Breast epithelium (tissue), 4 donors: ENCODE results near the gene PPFIA2. TPM values are rescaled to one million over a fixed set of nuclear protein-coding genes. Genes with fewer than 3 reads are reported as not detected.

ENCODE experiments used
- DNase-seq, 2 donors: peaks; one replicate each; pipeline ENCODE4 v3.0.0-alpha.2; 2019; ENCODE audit warnings: low spot score in 2 of 2
- H3K27ac ChIP-seq, 2 donors: fragments of 200-600 bp; sonication (generic) in 1 of 2; one replicate each; pipeline ENCODE4 v1.5.1; 2016 to 2019; ENCODE audit warnings: mild to moderate bottlenecking in 1 of 2
- H3K27me3 ChIP-seq, 2 donors: fragments of 200-600 bp; sonication (generic) in 1 of 2; one replicate each; pipeline versions ENCODE4 v1.5.1 to v1.6.0; 2017 to 2019; ENCODE audit warnings: control low read depth in 1 of 2, mild to moderate bottlenecking in 1 of 2
- H3K36me3 ChIP-seq: fragments of 200-600 bp; one replicate; pipeline ENCODE4 v1.5.1; 2019
- H3K4me1 ChIP-seq, 2 donors: fragments of 200-600 bp; sonication (generic); one replicate each; pipeline ENCODE4 v1.5.1; 2016 to 2019; ENCODE audit warnings: control low read depth in 1 of 2
- H3K4me3 ChIP-seq, 3 donors: fragments of 200-600 bp; sonication (generic); 1 replicate in 2 of 3; 2 replicates in 1 of 3; pipeline ENCODE4 v1.5.1; 2016 to 2019; ENCODE audit warnings: mild to moderate bottlenecking in 3 of 3, moderate library complexity in 2 of 3
- H3K9me3 ChIP-seq, 2 donors: fragments of 200-600 bp; sonication (generic) in 1 of 2; one replicate each; pipeline ENCODE4 v1.5.1; 2016 to 2019; ENCODE audit warnings: control low read depth in 1 of 2
- CTCF ChIP-seq, 3 donors: fragments of 450-650 bp; IDR thresholded peaks; one replicate each; pipeline ENCODE4 v1.5.1; 2016 to 2017; ENCODE audit warnings: antibody characterized with exemption in 3 of 3, mild to moderate bottlenecking in 3 of 3, moderate library complexity in 3 of 3
- POLR2A ChIP-seq: fragments of 450-650 bp; IDR thresholded peaks from one replicate; pipeline ENCODE4 v1.6.1; 2016; ENCODE audit warnings: antibody characterized with exemption, mild to moderate bottlenecking, moderate library complexity
- POLR2AphosphoS5 ChIP-seq, 3 donors: sonication (generic); formaldehyde crosslinking; IDR thresholded peaks; one replicate each; pipeline ENCODE4 v1.6.1; 2017; ENCODE audit warnings: antibody characterized with exemption in 3 of 3
- intact Hi-C: fragments of 100-400 bp; cut with DNase I; formaldehyde crosslinking; loops from one replicate; pipeline ENCODE4 v1.15.1; 2023; ENCODE audit warnings: low total_unique reads
- total RNA-seq, 3 donors: library from RNA; depleted of rRNA; stranded (reverse); fragments of >200 nt; gene quantifications; one replicate each; pipeline ENCODE4 v1.1.0, GENCODE V29; 2016

PPFIA2 gene
- total RNA-seq, 3 donors from 2014 or later = 0.44 to 3.8 (median 0.98) TPM

DNA sequence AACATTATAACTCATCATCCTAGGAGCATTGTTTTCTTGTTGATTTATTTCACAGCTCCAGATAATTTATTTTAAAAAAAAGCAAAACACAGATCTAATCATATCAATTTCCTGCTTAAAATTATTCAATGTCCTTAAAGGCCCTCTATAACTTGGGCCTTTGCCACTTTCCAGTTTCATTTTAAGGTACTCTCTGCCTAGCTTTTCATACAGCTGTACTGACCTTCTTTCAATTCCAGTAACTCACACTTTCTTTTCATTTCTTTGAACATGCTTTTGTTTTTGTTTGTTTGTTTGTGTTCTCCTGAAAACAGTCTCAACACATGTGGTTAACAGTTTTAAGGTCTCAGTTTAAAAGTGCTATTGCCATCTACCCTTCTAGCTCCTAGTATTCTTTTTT, 399.4 kb downstream of the PPFIA2 start:
- intact Hi-C loops = no loop called here
- TF ChIP-seq POLR2AphosphoS5 (IDR thresholded peaks at IDR 0.05) (no peak), POLR2A (no peak)
- H3K27ac ChIP-seq = no peak overlapping the region
- H3K9me3 ChIP-seq = no peaks in the 10 kb centered on the region
- no peaks in the 10 kb centered on the region for H3K4me1 ChIP-seq
- H3K4me3 ChIP-seq = no peak overlapping the region
- H3K27me3 ChIP-seq = no peaks in the 10 kb centered on the region
- H3K36me3 ChIP-seq = no peaks in the 10 kb centered on the region
- DNase-seq = no peak

DNA sequence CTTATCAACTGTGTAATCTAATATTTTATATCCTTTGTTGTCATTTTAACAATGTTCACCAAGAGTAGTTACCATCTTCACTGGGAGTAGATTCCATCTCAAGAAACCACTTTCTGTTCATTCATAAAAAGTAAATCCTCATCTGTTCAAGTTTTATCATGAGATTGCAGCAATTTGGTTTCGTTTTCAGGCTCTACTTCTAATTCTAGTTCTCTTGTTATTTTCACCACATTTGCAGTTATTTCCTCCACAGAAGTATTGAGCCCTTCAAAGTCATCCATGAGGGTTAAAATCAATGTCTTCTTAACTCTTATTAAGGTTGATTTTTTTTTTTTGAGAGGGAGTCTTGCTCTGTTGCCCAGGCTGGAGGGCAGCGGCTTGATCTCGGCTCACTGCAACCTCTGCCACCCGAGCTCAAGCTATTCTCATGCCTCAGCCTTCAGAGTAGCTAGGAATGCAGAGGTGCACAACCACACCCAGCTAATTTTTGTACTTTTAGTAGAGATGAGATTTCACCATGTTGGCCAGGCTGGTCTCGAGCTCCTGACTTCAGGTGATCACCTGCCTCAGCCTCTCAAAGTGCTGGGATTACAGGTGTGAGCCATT, 404.7 kb downstream of the PPFIA2 start:
- no peaks in the 10 kb centered on the region for H3K9me3 ChIP-seq
- no peak overlapping the region for H3K4me3 ChIP-seq
- intact Hi-C loops = no loop called here
- H3K36me3 ChIP-seq = no peaks in the 10 kb centered on the region
- H3K4me1 ChIP-seq = no peaks in the 10 kb centered on the region
- no peak for TF ChIP-seq CTCF (IDR thresholded peaks at IDR 0.05)
- TF ChIP-seq POLR2A = no peak
- TF ChIP-seq POLR2AphosphoS5 (IDR thresholded peaks at IDR 0.05) = no peak
- no peaks in the 10 kb centered on the region for H3K27me3 ChIP-seq
- DNase-seq = no peak
- no peak overlapping the region for H3K27ac ChIP-seq

DNA sequence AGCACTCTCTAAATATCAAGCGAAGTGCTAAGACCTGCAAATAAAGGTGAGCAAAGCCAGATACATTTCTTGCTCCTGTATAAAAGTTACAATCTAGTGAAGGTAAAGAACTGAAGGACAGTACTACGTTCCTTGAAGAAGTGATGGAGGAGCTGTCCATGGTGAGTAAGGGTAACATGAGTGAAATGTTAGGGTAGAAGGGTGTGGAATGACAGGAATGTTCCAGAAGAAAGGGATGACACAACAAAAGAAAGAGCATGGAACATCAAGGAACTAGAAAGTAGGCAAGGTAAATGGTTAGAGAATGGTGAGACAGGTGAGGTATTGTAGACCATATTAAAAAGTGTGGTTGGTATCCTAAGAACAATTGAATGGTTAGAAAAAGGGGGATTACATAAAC, 408.8 kb downstream of the PPFIA2 start:
- no peak for DNase-seq
- H3K27ac ChIP-seq = no peak overlapping the region
- no peaks in the 10 kb centered on the region for H3K4me1 ChIP-seq
- no peaks in the 10 kb centered on the region for H3K36me3 ChIP-seq
- H3K9me3 ChIP-seq = no peaks in the 10 kb centered on the region
- no peaks in the 10 kb centered on the region for H3K27me3 ChIP-seq
- H3K4me3 ChIP-seq = no peak overlapping the region
- intact Hi-C loops = no loop called here
- no peak for TF ChIP-seq CTCF (IDR thresholded peaks at IDR 0.05)

GRCh38 chr12:81347404-81347803, 411.7 kb downstream of the PPFIA2 start:
- intact Hi-C loops = no loop called here
- DNase-seq = no peak
- Histone ChIP-seq H3K4me3 (no peak overlapping the region), H3K27ac (no peak overlapping the region), H3K27me3 (no peaks in the 10 kb centered on the region), H3K36me3 (no peaks in the 10 kb centered on the region), H3K4me1 (no peaks in the 10 kb centered on the region), H3K9me3 (no peaks in the 10 kb centered on the region)
- TF ChIP-seq POLR2A = no peak
- TF ChIP-seq POLR2AphosphoS5 (IDR thresholded peaks at IDR 0.05) = no peak
- TF ChIP-seq CTCF (IDR thresholded peaks at IDR 0.05) = no peak

DNA sequence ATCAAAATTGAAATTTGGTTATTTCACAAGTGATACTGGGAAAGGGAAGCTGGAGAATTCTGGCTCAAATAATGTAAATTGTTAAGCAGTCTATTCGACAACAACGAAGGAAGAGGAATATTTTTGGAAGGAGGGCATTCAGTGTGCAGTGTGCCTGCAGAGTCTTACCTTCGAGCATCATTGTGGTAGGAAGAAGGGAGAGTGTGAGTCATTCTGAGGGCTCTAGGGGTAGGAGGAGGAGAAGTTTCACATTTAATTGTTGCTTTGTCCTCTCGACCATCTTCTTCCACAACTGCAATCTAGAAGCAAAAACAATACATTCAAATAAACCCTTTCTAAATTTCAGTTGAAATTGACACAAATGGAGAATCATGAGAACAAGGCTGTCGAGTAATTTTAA, 418.2 kb downstream of the PPFIA2 start:
- H3K27ac ChIP-seq = no peak overlapping the region
- TF ChIP-seq POLR2A (no peak), POLR2AphosphoS5 (IDR thresholded peaks at IDR 0.05) (no peak), CTCF (IDR thresholded peaks at IDR 0.05) (no peak)

DNA sequence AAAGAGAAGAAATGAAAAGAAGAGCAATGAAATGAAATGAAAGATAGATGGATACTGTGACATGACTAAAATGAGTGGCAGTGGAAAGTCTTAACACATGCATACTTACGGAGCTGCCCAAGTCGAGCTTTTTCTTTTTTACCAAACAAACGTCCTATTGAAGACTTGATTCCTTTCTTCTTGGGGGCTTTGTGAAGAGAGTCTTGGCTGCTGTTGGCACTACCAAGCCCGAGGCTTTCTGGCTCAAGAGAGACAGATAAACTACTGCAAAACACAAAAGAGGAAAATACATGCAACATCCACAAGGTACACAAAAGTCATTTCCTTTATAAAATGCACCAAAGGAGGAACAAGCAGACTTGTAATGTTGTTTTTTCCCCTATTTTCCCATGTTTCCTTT, 420.1 kb downstream of the PPFIA2 start:
- no peak for TF ChIP-seq POLR2A
- no peak for TF ChIP-seq CTCF (IDR thresholded peaks at IDR 0.05)
- TF ChIP-seq POLR2AphosphoS5 (IDR thresholded peaks at IDR 0.05) = no peak
- Histone ChIP-seq H3K4me1 (no peaks in the 10 kb centered on the region), H3K4me3 (no peak overlapping the region), H3K27ac (no peak overlapping the region), H3K9me3 (no peaks in the 10 kb centered on the region), H3K36me3 (no peaks in the 10 kb centered on the region), H3K27me3 (no peaks in the 10 kb centered on the region)
- DNase-seq = no peak
- intact Hi-C loops = no loop called here

More for the DNA sequence above, 418.2 kb downstream of the PPFIA2 start:
- Histone ChIP-seq H3K9me3 (no peaks in the 10 kb centered on the region), H3K4me3 (no peak overlapping the region), H3K4me1 (no peaks in the 10 kb centered on the region), H3K27me3 (no peaks in the 10 kb centered on the region), H3K36me3 (no peaks in the 10 kb centered on the region)
- DNase-seq = no peak
- intact Hi-C loops = no loop called here
